ENCODE data around the gene WWP2.

The WWP2 gene

GRCh38 chr16:69935740-69936139 lies 173.6 kb downstream of the WWP2 start:
- H3K36me3 ChIP-seq (ENCODE audit: insufficient read depth, low read length): peaks cover 5% of the 10 kb centered on the region; the same call in 1 of the 2 replicates
- H2AFZ ChIP-seq (ENCODE audit: low read length): no peak overlapping the region
- no peaks in the 10 kb centered on the region for H3K9me3 ChIP-seq (ENCODE audit: insufficient read depth, low read depth, low read length)
- H3K9ac ChIP-seq (ENCODE audit: low read depth, low read length, poor library complexity, severe bottlenecking): no peak overlapping the region
- H3K4me2 ChIP-seq (ENCODE audit: low read depth, low read length, poor library complexity, severe bottlenecking): no peak overlapping the region
- H3K4me1 ChIP-seq (ENCODE audit: insufficient read depth, low read length, poor library complexity, severe bottlenecking): peaks cover 3% of the 10 kb centered on the region
- no peaks in the 10 kb centered on the region for H3F3A ChIP-seq (ENCODE audit: low read depth)
- H3K9me2 ChIP-seq (replicated peaks; ENCODE audit: low read depth, low read length): no peaks in the 10 kb centered on the region
- no peak for TF ChIP-seq CTCF (conservative IDR thresholded peaks at IDR 0.05; ENCODE audit: low read length)
- no peak for TF ChIP-seq EZH2phosphoT487 (IDR thresholded peaks at IDR 0.05; ENCODE audit: borderline replicate concordance)
- no peaks in the 10 kb centered on the region for H3K79me2 ChIP-seq (ENCODE audit: insufficient read depth, low read length)
- H3K4me3 ChIP-seq (ENCODE audit: low read length, poor library complexity, severe bottlenecking): no peak overlapping the region
- H3K27me3 ChIP-seq (ENCODE audit: insufficient read depth, low read length, poor library complexity, severe bottlenecking): no peaks in the 10 kb centered on the region
- no peaks in the 10 kb centered on the region for H4K20me1 ChIP-seq (ENCODE audit: insufficient read depth, low read length, poor library complexity, severe bottlenecking)

GRCh38 chr16:69936252-69936651 lies 174.1 kb downstream of the WWP2 start:
- H4K20me1 ChIP-seq (ENCODE audit: insufficient read depth, low read length, poor library complexity, severe bottlenecking): no peaks in the 10 kb centered on the region
- H3F3A ChIP-seq (ENCODE audit: low read depth): no peaks in the 10 kb centered on the region
- no peak overlapping the region for H3K9ac ChIP-seq (ENCODE audit: low read depth, low read length, poor library complexity, severe bottlenecking)
- peaks cover 3% of the 10 kb centered on the region for H3K4me1 ChIP-seq (ENCODE audit: insufficient read depth, low read length, poor library complexity, severe bottlenecking)
- peaks cover 5% of the 10 kb centered on the region; the same call in 1 of the 2 replicates for H3K36me3 ChIP-seq (ENCODE audit: insufficient read depth, low read length)
- H3K79me2 ChIP-seq (ENCODE audit: insufficient read depth, low read length): no peaks in the 10 kb centered on the region
- no peak overlapping the region for H2AFZ ChIP-seq (ENCODE audit: low read length)
- H3K9me3 ChIP-seq (ENCODE audit: insufficient read depth, low read depth, low read length): no peaks in the 10 kb centered on the region
- no peaks in the 10 kb centered on the region for H3K9me2 ChIP-seq (replicated peaks; ENCODE audit: low read depth, low read length)
- H3K27me3 ChIP-seq (ENCODE audit: insufficient read depth, low read length, poor library complexity, severe bottlenecking): no peaks in the 10 kb centered on the region
- no peak overlapping the region for H3K4me2 ChIP-seq (ENCODE audit: low read depth, low read length, poor library complexity, severe bottlenecking)
- no peak overlapping the region for H3K4me3 ChIP-seq (ENCODE audit: low read length, poor library complexity, severe bottlenecking)
- TF ChIP-seq CTCF (conservative IDR thresholded peaks at IDR 0.05; ENCODE audit: low read length): no peak
- no peak for TF ChIP-seq EZH2phosphoT487 (IDR thresholded peaks at IDR 0.05; ENCODE audit: borderline replicate concordance)

GRCh38 chr16:69936751-69937211 lies 174.6 kb downstream of the WWP2 start:
- Histone ChIP-seq H2AFZ (ENCODE audit: low read length) (no peak overlapping the region), H3K36me3 (ENCODE audit: insufficient read depth, low read length) (peaks cover 5% of the 10 kb centered on the region; the same call in 1 of the 2 replicates), H3K4me3 (ENCODE audit: low read length, poor library complexity, severe bottlenecking) (no peak overlapping the region), H3K27me3 (ENCODE audit: insufficient read depth, low read length, poor library complexity, severe bottlenecking) (no peaks in the 10 kb centered on the region), H3K4me1 (ENCODE audit: insufficient read depth, low read length, poor library complexity, severe bottlenecking) (peaks cover 3% of the 10 kb centered on the region), H3K4me2 (ENCODE audit: low read depth, low read length, poor library complexity, severe bottlenecking) (no peak overlapping the region), H4K20me1 (ENCODE audit: insufficient read depth, low read length, poor library complexity, severe bottlenecking) (no peaks in the 10 kb centered on the region), H3F3A (ENCODE audit: low read depth) (no peaks in the 10 kb centered on the region), H3K9ac (ENCODE audit: low read depth, low read length, poor library complexity, severe bottlenecking) (no peak overlapping the region), H3K9me2 (replicated peaks; ENCODE audit: low read depth, low read length) (no peaks in the 10 kb centered on the region), H3K79me2 (ENCODE audit: insufficient read depth, low read length) (no peaks in the 10 kb centered on the region), H3K9me3 (ENCODE audit: insufficient read depth, low read depth, low read length) (no peaks in the 10 kb centered on the region)
- TF ChIP-seq EZH2phosphoT487 (IDR thresholded peaks at IDR 0.05; ENCODE audit: borderline replicate concordance) (no peak), CTCF (conservative IDR thresholded peaks at IDR 0.05; ENCODE audit: low read length) (no peak)
